Activated CD8-positive, alpha-beta memory T cell treated with anti-CD3 and anti-CD28 coated beads, Interleukin-2, amount 50 U/mL, for 48 hours (primary cell): Measurements from ENCODE around the gene CBFA2T2.

Experiments used
- DNase-seq: peaks from one replicate; pipeline ENCODE4 v3.0.0-alpha.2; 2020

Gene CBFA2T2

GRCh38 chr20:33669873-33670640 lies 180.2 kb downstream of the CBFA2T2 start:
- DNase-seq, result no peak

- no peak for DNase-seq
These were observed 181.0 kb downstream of the CBFA2T2 start for GRCh38 chr20:33670715-33671499.

GRCh38 chr20:33671573-33672288 lies 181.8 kb downstream of the CBFA2T2 start:
- DNase-seq, result no peak

- DNase-seq, result no peak
These were observed 182.7 kb downstream of the CBFA2T2 start for GRCh38 chr20:33672426-33673113.

- DNase-seq, result no peak
These were observed 183.2 kb downstream of the CBFA2T2 start for GRCh38 chr20:33673114-33673409.

GRCh38 chr20:33673410-33674293 lies 183.8 kb downstream of the CBFA2T2 start:
- peak; percentile 73 for DNase-seq

- DNase-seq, result peak; percentile 87
These were observed 184.6 kb downstream of the CBFA2T2 start, which contains the start of gene NECAB3 for GRCh38 chr20:33674294-33675135. NECAB3 (minus strand) TSS chr20:33674428; CDS start chr20:33674352, 76 bp downstream.

- DNase-seq, result no peak
These were observed 185.5 kb downstream of the CBFA2T2 start for GRCh38 chr20:33675136-33675959.

- DNase-seq, result no peak
These were observed 186.2 kb downstream of the CBFA2T2 start for GRCh38 chr20:33676121-33676520.

- no peak for DNase-seq
These were observed 187.1 kb downstream of the CBFA2T2 start for GRCh38 chr20:33676652-33677645.

- DNase-seq, result no peak
These were observed 188.3 kb downstream of the CBFA2T2 start for GRCh38 chr20:33677991-33678702.

GRCh38 chr20:33679758-33680485 lies 190.0 kb downstream of the CBFA2T2 start:
- DNase-seq, result peak; percentile 69

GRCh38 chr20:33680686-33681085 lies 190.8 kb downstream of the CBFA2T2 start:
- no peak for DNase-seq

- DNase-seq, result no peak
These were observed 191.4 kb downstream of the CBFA2T2 start for GRCh38 chr20:33681288-33681687.

GRCh38 chr20:33681728-33682353 lies 191.9 kb downstream of the CBFA2T2 start:
- no peak for DNase-seq

- DNase-seq, result no peak
These were observed 194.8 kb downstream of the CBFA2T2 start for GRCh38 chr20:33684533-33685327.
